Transverse colon (tissue), 4 donors: Measurements from ENCODE around the gene BRIX1. TPM values are rescaled to one million over a fixed set of nuclear protein-coding genes. Genes with fewer than 3 reads are reported as not detected.

Experiments
- DNase-seq: peaks from one replicate; pipeline ENCODE4 v3.0.0-alpha.2; 2019
- H3K27ac ChIP-seq, 4 donors: fragments of 200-600 bp; sonication (generic); 2 replicates each; pipeline ENCODE4 v1.5.1; 2016 to 2018; ENCODE audit warnings: inconsistent platforms in 4 of 4
- H3K27me3 ChIP-seq: fragments of 200-600 bp; sonication (generic); 2 replicates; pipeline ENCODE4 v1.5.1; 2017; ENCODE audit warnings: inconsistent platforms
- H3K36me3 ChIP-seq, 4 donors: fragments of 200-600 bp; sonication (generic); 2 replicates each; pipeline ENCODE4 v1.5.1; 2017 to 2019; ENCODE audit warnings: inconsistent platforms in 4 of 4
- H3K4me1 ChIP-seq, 4 donors: fragments of 200-600 bp; sonication (generic); 2 replicates each; pipeline ENCODE4 v1.5.1; 2017 to 2020; ENCODE audit warnings: inconsistent platforms in 4 of 4
- H3K4me3 ChIP-seq, 4 donors: fragments of 200-600 bp; sonication (generic); 1 replicate in 1 of 4; 2 replicates in 3 of 4; pipeline versions ENCODE4 v1.5.1 to v1.6.1; 2017 to 2019; ENCODE audit warnings: inconsistent platforms in 4 of 4
- H3K9me3 ChIP-seq, 2 donors: fragments of 200-600 bp; sonication (generic); 2 replicates each; pipeline ENCODE4 v1.5.1; 2017 to 2019; ENCODE audit warnings: inconsistent platforms in 2 of 2
- EP300 ChIP-seq: sonication (generic); formaldehyde crosslinking; IDR thresholded peaks from one replicate; pipeline ENCODE4 v1.6.1; 2017; ENCODE audit warnings: antibody characterized with exemption, low read depth
- POLR2A ChIP-seq: fragments of 450-650 bp; IDR thresholded peaks from one replicate; pipeline ENCODE4 v1.6.1; 2016; ENCODE audit warnings: antibody characterized with exemption, mild to moderate bottlenecking, moderate library complexity
- POLR2AphosphoS5 ChIP-seq, 3 donors: sonication (generic); formaldehyde crosslinking; IDR thresholded peaks; one replicate each; pipeline ENCODE4 v1.6.1; 2016; ENCODE audit warnings: antibody characterized with exemption in 3 of 3
- WGBS, 2 donors: methylation state at CpG; one replicate each; pipeline ENCODE4 v1.1.5; 2018; ENCODE audit warnings: low coverage in 1 of 2; 5-methylcytosine and 5-hydroxymethylcytosine counted together
- in situ Hi-C, 4 donors: fragments of 200-750 bp; cut with MboI; loops; one replicate each; pipeline versions ENCODE4 v1.15.0 to v1.15.1; 2017; ENCODE audit warnings: low sequenced_read_pairs in 3 of 4, low pct_ligation_motif_present in 1 of 4, low pct_unique_long_range_greater_than_20kb in 1 of 4
- intact Hi-C: fragments of 100-400 bp; cut with DNase I; formaldehyde crosslinking; loops from one replicate; pipeline ENCODE4 v1.15.1; 2023; ENCODE audit warnings: low total_unique reads
- total RNA-seq, 4 donors: library from RNA; depleted of rRNA; stranded (reverse); fragments of >200 nt; gene quantifications; one replicate each; pipeline ENCODE4 v1.1.0, GENCODE V29; 2016
- TF ChIP-seq, protein P1 (sequence below), 5 experiments: fragments of 200-600 bp in 3 of 5; fragments of 450-650 bp in 2 of 5; sonication (generic) in 3 of 5; IDR thresholded peaks; 1 replicate in 2 of 5; 2 replicates in 3 of 5; pipeline ENCODE4 v1.5.1; 2016 to 2017; ENCODE audit warnings: antibody characterized with exemption in 5 of 5, inconsistent platforms in 3 of 5, mild to moderate bottlenecking in 2 of 5, moderate library complexity in 1 of 5

Gene BRIX1
- 10 to 100 TPM in 2 of 4 donors, 1 to 10 TPM in 2; 1.5 to 15.6 (median 7.5) TPM for total RNA-seq

DNA sequence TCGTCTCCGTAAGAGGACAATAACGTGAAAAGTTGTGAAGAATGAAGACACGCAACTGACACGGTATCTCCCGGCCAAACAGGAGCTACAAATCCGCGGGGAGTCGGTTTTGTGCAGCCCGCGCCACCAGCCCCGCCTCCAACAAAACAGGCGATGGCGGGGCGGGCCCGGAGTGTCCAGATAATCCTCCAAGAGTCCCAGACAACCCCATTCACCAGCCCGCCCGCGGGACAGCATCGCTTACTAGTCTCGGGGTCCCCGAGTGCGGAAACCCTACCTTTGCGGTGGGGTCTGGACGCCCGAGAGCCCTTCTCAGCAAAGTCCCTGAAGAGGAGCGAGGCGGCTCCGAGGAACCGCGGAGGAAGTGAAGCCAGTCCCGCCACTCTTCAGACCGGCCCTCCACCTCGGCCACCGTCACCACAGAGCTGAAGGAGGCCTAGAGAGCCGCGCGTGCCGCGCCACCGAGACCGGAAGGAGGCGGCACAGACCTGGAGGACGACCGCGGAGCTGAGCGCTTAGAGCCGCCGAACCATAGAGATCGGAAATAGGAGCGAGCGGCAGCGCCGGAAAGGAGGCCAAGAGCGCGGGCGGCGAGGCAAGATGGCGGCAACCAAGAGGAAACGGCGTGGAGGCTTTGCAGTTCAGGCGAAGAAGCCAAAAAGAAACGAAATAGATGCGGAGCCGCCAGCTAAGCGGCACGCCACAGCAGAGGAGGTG, at the start of gene BRIX1, which contains the start of gene RAD1:
BRIX1 (plus strand) TSS at position 573 of the 717 bp plus-strand sequence; CDS start at position 601, 28 bp downstream.
RAD1 (minus strand) TSS at position 366 of the 717 bp plus-strand sequence. CDS start 612 bp downstream, outside the sequence.
- peak within 1 kb of the TSS; percentile 89 to 99 (median 93) for H3K4me3 ChIP-seq
- H3K4me1 ChIP-seq, result peaks cover 23 to 33% (median 26%) of the 10 kb centered on the region in 4 donors
- TF ChIP-seq, protein P1, sequence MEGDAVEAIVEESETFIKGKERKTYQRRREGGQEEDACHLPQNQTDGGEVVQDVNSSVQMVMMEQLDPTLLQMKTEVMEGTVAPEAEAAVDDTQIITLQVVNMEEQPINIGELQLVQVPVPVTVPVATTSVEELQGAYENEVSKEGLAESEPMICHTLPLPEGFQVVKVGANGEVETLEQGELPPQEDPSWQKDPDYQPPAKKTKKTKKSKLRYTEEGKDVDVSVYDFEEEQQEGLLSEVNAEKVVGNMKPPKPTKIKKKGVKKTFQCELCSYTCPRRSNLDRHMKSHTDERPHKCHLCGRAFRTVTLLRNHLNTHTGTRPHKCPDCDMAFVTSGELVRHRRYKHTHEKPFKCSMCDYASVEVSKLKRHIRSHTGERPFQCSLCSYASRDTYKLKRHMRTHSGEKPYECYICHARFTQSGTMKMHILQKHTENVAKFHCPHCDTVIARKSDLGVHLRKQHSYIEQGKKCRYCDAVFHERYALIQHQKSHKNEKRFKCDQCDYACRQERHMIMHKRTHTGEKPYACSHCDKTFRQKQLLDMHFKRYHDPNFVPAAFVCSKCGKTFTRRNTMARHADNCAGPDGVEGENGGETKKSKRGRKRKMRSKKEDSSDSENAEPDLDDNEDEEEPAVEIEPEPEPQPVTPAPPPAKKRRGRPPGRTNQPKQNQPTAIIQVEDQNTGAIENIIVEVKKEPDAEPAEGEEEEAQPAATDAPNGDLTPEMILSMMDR (IDR thresholded peaks at IDR 0.05), result peak in 2 of 5 experiments; percentile 11 to 18
- TF ChIP-seq EP300, result no peak
- peak; percentile 78 to 92 (median 87) for TF ChIP-seq POLR2AphosphoS5 (IDR thresholded peaks at IDR 0.05)
- TF ChIP-seq POLR2A, result peak; percentile 85
- 0 to 1% methylated on average over 11 to 67 of the region's 67 CpGs for WGBS, 2 donors
- no peaks in the 10 kb centered on the region for H3K27me3 ChIP-seq
- H3K9me3 ChIP-seq, result no peaks in the 10 kb centered on the region
- H3K36me3 ChIP-seq, result peaks cover 0 to 12% (median 5%) of the 10 kb centered on the region in 4 donors
- in situ Hi-C loops, result loop anchor here in 3 of 4 donors (25.0 kb wide), 2 partner anchors 903 to 1478 kb away; partner anchors contain the start of genes AMACR (in 2 of the 3) and TARS1 (in 2 of the 3)
- peak within 1 kb of the TSS; percentile 89 to 96 (median 92) for H3K27ac ChIP-seq
- peak; percentile 97 for DNase-seq
- intact Hi-C loops, result no loop called here

- WGBS, 2 donors, result 73 to 91% methylated on average over 3 of the region's 3 CpGs
- H3K4me1 ChIP-seq, result no peaks in the 10 kb centered on the region
- in situ Hi-C loops, result no loop called here
- no peaks in the 10 kb centered on the region for H3K9me3 ChIP-seq
- no peaks in the 10 kb centered on the region for H3K27me3 ChIP-seq
- H3K36me3 ChIP-seq, result no peaks in the 10 kb centered on the region
- H3K27ac ChIP-seq, result no peak overlapping the region
- DNase-seq, result peak; percentile 7
- no peak overlapping the region for H3K4me3 ChIP-seq
- TF ChIP-seq EP300 (no peak), POLR2A (no peak), POLR2AphosphoS5 (IDR thresholded peaks at IDR 0.05) (no peak)
- TF ChIP-seq, protein P1 (IDR thresholded peaks at IDR 0.05), result no peak
- intact Hi-C loops, result no loop called here
These were observed 48.5 kb upstream of the BRIX1 start for GRCh38 chr5:34866989-34867471.

- intact Hi-C loops, result no loop called here
- H3K27ac ChIP-seq, result no peak overlapping the region
- no peaks in the 10 kb centered on the region for H3K9me3 ChIP-seq
- no peaks in the 10 kb centered on the region for H3K27me3 ChIP-seq
- in situ Hi-C loops, result no loop called here
- TF ChIP-seq, protein P1 (IDR thresholded peaks at IDR 0.05), result no peak
- TF ChIP-seq POLR2AphosphoS5 (IDR thresholded peaks at IDR 0.05) (no peak), EP300 (no peak), POLR2A (no peak)
- DNase-seq, result no peak
- no peaks in the 10 kb centered on the region for H3K36me3 ChIP-seq
- WGBS, 2 donors, result 89 to 100% methylated on average over 3 of the region's 3 CpGs
- no peaks in the 10 kb centered on the region for H3K4me1 ChIP-seq
- no peak overlapping the region for H3K4me3 ChIP-seq
These were observed 47.9 kb upstream of the BRIX1 start for GRCh38 chr5:34867660-34868059.

DNA sequence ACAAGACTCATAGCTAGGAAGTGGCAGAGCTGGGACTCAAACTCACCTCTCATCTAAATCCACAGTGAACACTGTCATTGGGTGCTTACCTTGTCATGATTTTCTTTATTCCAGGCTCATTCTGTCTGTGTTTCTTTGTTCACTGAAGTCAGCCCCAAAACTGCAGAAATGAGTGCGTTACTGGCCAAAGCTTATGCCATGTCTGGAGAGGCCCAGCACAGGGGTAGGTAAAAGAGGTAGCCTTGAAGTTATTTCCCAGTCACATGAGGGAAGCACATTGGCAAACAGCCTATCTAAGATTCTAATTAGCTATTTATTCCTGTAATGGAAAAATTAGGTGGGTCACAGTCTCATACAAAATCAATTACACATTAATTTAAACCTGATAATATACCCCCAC, 46.7 kb upstream of the BRIX1 start:
- no peak overlapping the region for H3K4me3 ChIP-seq
- 97 to 100% methylated on average over 1 of the region's 1 CpG for WGBS, 2 donors
- no peak for DNase-seq
- TF ChIP-seq POLR2A, result no peak
- no peak for TF ChIP-seq POLR2AphosphoS5 (IDR thresholded peaks at IDR 0.05)
- TF ChIP-seq, protein P1 (IDR thresholded peaks at IDR 0.05), result no peak
- TF ChIP-seq EP300, result no peak
- in situ Hi-C loops (no loop called here), intact Hi-C loops (no loop called here)
- H3K4me1 ChIP-seq, result no peaks in the 10 kb centered on the region
- H3K27ac ChIP-seq, result no peak overlapping the region
- no peaks in the 10 kb centered on the region for H3K27me3 ChIP-seq
- H3K9me3 ChIP-seq, result no peaks in the 10 kb centered on the region
- no peaks in the 10 kb centered on the region for H3K36me3 ChIP-seq
